Limb (tissue), 2 donors: Measurements from ENCODE around the gene FBF1.

Source experiments
- DNase-seq, 2 donors: peaks; one replicate each; pipeline ENCODE4 v3.0.0-alpha.2; 2016; ENCODE audit errors: extremely low spot score in 2 of 2

FBF1 gene

GRCh38 chr17:75950421-75950820, 9.6 kb upstream of the FBF1 start:
- no peak for DNase-seq

DNA sequence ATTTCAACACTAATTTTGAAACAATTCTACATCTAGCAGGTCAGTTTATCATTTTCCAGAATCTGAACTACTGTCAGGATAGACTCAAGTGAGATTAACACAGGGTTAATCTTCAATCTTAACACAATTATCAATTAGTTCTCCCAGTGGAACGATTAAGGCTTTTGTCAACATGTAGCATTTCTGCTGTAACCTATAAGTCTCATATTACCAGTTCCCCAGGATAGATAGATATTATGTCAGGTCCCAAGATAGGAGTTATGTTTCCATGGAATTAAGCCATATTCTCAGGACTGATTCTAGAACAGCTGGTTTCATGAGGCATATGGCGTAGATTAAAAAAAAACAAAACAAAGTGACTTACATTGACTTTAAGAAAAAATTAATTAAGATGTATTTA, 4.4 kb upstream of the FBF1 start:
- no peak for DNase-seq

DNA sequence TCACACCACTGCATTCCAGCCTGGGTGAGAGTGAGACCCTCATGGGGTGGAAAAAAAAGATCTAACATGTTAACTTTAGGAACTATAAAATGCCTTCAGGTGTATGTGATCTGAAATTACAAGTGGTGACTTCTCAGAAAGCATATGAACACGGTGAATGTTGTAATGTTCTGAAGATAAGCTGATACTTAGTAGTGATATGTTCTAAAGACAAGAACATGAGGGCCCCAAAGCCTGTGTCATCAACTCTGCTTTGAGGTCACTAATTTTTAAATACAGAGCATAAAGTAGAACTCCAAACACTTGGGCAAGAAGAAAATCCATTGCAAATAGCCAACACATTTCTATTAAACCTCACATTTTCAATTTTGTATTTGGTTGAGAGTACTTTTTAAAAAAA, 2.6 kb upstream of the FBF1 start:
- DNase-seq = no peak

- no peak for DNase-seq
Observed at GRCh38 chr17:75942473-75942872, 1.6 kb upstream of the FBF1 start.

GRCh38 chr17:75941442-75941819, 589 bp upstream of the FBF1 start:
- DNase-seq = no peak

- DNase-seq = no peak
Observed at GRCh38 chr17:75937652-75938051, 3.2 kb downstream of the FBF1 start.

- no peak for DNase-seq
Observed at GRCh38 chr17:75933808-75934207, 7.0 kb downstream of the FBF1 start.

- no peak for DNase-seq
Observed at GRCh38 chr17:75932852-75933251, 8.0 kb downstream of the FBF1 start.

DNA sequence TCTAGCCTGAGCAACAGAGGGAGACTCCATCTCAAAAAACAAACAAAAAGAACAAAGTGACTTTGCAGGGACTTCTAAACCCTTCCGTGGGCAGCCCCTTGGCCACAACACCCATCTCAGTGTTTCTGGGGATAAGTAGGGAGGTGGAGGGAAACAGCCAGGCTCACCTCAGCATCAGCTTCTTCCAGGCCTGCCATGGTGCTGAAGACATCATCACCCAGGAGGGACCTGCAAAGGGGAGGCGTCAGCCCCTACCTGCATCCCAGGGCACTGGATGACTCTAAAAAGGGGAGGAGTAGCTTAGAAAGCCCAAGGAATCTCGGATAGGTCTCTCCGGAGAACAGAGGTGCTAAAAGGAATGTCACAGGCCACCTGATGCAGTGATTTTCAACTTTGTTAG, 9.8 kb downstream of the FBF1 start:
- DNase-seq = no peak

DNA sequence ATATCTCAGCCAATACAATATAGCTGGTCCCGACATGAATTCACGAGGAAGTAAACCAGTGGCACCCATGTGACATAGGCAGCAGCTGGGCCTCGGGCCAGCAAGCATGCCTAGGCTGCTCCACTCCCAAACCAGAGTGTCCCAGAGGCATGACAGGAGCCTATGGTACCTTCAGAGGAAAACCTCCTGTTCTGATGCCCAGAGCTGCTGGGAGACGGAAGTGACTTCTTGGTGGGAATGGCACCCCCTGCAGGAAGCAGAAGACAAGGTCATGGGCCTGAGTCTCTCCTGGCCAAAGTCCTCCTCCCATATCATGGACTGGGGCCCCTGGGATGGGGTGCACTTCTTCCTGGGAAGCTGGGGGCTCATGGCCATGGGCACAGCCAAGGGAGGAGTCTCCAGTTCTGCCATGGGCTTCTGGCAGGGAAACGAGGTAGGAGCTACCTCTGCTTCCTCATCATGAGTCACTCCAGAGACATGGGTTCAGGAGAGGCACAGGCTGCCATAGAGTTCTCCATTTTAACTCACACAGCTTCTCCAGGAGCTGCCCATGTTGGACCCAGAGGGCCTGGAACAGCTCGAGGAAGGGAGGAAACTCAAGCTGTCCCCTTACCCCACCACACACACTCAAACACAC, 13.4 kb downstream of the FBF1 start:
- DNase-seq = no peak

DNA sequence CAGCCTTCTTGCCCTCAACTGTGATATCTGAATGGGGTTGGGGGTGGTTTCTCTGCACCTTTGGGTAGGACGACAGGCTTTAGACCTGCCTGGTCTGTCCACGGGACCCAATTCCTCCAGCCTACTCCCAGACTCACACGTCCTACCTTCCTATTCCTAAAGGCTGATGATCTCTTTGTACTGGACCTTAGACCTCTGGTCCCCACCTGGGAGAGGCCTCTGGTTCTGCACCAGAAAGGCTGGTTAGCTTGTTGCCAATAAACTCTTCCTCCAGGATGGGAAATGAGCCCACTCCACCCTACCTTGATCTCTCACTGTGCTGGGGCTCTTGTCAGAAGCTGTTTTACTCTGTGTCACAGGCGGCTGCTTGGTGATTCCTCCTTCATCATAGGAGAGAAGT, 14.4 kb downstream of the FBF1 start:
- DNase-seq = no peak

GRCh38 chr17:75925912-75926311, 14.9 kb downstream of the FBF1 start:
- no peak for DNase-seq

GRCh38 chr17:75925103-75925502, 15.7 kb downstream of the FBF1 start:
- DNase-seq = no peak

DNA sequence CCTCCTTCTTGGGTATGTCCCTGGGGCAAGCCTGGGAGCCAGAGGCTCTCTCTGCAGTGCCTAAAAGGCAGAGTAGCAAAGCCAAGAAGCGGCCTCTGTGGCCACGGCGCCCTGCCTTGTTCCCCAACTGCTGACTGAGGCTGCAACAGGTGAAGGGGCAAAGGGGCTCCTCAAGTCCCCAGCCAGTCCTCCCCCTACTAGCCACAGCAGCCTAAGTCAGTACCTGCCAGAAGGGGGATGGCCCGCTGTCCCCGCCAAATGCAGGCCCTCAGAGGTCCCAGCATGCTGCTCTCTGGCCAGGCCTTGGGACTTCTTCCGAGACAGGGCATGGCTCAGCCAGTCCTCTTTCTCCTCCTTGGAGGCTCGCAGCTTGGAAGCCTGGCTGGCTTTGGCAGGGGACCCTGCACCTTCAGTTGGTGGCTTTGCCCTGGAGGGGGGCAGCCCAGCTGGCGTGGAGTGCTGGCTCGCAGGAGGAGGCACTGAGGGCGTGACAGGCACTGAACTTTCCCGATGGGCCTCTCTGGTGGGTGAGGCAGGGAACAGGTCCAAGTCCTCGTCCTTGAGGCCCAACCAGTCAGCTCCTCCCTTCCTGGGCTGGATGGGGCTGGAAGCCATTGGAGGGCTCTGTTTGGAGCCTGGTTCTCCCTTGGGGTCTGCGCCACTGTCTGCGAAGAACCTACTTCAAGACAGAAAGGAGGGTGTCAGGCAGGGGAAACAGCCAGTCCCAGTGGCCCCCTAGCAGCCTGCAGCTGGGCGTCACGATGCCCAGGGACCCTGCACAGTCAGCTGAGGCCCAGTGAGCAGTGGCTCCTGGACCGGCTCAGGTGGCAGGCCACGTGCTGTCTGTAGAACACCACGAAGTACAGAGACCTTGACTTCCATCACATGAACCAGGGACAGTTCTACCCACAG, 17.6 kb downstream of the FBF1 start:
- no peak for DNase-seq

DNA sequence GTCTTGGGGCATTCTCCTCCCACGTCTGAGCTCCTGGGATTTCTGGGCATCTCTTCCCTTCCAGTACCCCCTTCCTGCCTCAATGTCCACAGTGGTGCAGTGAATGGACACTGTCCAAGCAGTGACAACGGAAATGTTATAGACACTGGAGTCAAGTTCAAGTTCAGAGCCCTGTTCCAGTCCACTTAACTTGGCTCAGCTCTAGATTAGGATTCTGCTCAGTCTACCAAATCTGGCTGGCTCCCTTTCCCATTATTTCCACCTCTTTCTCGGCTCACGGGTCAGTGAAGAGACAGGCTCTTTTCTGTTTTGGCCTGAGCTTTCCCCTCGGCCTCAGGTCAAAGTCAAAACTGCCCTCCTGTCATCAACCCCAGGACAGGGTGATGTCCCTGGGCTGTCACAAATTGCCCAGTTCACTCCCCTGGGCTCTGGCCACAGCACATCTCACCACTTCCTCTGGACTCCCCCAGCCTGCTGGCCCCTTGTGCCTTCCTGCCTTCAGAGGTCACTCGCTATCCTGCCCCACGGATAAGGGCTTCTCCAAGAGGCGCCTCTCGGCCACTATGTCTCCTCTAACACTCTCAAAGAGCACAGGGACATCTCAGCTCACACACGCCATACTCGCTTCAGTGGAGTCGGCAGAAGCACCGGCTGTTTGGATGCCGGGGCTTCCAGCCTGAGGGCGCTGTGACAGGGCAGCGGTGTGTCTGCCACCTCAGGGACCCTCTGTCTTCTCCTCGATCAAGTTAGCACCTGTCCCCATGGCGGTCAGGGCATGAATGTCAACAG, 18.5 kb downstream of the FBF1 start:
- DNase-seq = no peak

- no peak for DNase-seq
Observed at GRCh38 chr17:75921596-75921995, 19.2 kb downstream of the FBF1 start.

DNA sequence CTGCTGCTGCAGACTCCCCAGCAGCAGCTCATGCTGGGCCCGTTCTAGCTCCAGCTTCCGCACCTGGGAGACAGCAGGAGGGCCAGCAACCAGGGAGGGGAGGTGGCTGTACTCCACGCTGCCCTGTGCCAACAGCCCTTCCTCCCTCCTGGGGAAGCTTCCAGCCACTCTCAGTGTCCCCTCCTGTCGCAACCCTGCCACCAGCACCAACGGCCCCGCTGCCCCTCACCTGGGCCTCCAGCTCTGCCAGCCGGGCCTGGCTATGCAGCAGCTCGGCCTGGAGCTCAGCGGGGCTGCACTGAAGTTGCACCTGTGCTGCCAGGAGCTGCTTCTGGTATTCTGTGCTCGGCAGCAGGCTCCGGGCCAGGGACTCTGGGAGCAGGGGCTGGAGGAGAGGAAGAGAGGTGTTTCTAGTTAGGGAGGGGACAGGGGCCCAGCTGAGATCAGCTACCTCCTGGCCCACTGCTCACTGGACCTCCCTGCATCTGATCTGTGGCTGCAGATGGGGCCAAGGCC, 20.7 kb downstream of the FBF1 start:
- DNase-seq = no peak

DNA sequence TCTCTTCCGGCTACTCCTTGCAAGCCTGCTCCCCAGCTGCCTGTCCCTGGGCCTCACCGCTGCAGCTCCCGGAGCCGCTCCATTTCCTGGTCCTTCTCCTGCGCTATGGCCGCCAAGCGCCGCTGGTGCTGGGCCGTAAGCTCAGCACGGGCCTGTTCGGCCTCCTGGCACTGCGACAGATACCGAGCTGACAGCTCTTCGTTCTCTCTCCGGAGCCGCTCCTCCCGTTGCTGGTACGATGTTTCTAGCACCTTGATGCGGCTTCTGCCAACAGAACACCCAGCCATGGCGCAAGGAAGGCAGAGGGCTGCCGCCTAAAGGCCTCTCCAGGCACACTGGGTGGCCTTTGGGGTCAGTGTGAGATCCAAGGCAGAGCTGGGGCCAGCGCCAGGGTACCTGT, 21.2 kb downstream of the FBF1 start:
- DNase-seq = no peak

DNA sequence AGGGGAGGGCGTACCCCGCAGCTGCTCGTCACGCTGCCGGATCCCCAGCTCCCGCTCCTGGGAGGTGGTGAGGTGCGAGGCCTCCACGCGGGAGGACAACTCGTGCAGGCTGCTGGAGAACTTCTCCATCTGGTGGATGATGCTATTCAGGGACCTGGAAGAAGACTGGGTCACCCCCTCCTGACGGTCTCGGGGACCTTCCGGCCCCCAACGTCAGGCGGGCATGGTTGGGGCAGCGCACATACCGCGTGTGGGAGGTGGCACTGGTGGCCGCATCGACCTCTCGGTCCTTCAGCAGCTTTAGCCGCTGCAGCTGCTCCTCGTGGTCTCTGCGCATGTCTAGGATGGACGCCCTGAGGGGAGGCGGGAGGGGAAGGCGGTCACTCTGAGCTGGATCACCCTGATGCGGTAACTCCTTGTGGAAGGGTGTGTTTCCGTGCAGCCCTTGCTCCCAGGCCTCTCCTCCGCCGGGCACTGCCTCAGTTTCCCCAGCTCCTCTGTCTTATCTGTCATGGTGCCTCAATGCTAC, 22.9 kb downstream of the FBF1 start:
- no peak for DNase-seq

DNA sequence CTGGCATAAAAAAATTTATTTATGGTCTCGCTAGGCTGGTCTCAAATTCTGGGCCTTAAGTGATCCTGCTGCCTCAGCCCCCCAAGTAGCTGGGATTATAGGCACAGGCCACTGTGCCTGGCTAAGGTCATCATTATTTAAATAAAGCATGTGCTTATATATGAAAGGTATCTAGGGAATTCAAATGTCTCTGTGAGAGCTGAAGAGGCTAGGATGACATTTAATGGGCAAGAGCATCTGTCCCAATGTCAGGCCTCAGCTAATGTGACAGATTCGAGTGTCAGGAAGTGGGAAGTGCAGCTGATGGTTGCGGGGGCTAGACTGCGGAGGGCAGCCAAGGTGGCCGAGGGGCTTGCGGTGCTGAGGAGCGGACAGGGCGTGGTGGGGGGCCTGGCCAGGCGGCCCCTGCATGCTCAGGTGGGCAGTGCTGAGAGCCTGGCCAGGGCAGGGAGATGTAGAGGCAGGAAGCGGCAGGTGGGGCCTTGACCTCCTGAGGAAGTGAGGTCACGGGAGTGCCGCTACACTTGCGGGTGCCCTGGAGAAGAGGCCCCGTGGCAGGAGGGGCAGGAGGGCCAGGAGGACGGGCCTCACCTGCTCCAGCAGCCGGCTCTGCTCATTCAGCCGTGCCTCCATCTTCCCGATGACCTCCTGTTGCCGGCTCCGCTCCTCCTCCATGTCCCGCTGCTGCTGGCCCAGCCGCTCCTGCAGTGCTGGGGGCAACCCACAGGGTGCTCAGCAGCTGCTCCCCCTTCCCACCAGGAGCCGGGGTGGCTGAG, 23.5 kb downstream of the FBF1 start:
- no peak for DNase-seq

- DNase-seq = no peak
Observed at GRCh38 chr17:75915268-75915667, 25.6 kb downstream of the FBF1 start.
